SU-DHL-6 (cell line): Measurements from ENCODE around the gene CYBA.

Experiments
- H2AFZ ChIP-seq: fragments of 200-600 bp; sonication (generic); 2 replicates; pipeline ENCODE4 v1.6.1; 2014; ENCODE audit warnings: low read depth, mild to moderate bottlenecking, moderate library complexity, mixed read lengths, antibody characterized with exemption, low read length; ENCODE audit not compliant: severe bottlenecking
- H3F3A ChIP-seq: fragments of 200-600 bp; shearing (Covaris generic); 2 replicates; pipeline ENCODE4 v1.6.0; 2016; ENCODE audit warnings: antibody characterized with exemption, mild to moderate bottlenecking; ENCODE audit not compliant: insufficient read depth
- H3K27ac ChIP-seq: fragments of 200-600 bp; sonication (generic); 2 replicates; pipeline ENCODE4 v1.5.1; 2016; ENCODE audit warnings: low read depth, mild to moderate bottlenecking, low read length, moderate library complexity, mixed read lengths
- H3K27me3 ChIP-seq: fragments of 200-600 bp; sonication (generic), shearing (Covaris generic); 2 replicates; pipeline ENCODE4 v1.6.0; 2014; ENCODE audit warnings: mild to moderate bottlenecking, low read length
- H3K36me3 ChIP-seq: fragments of 200-600 bp; sonication (generic); 2 replicates; pipeline ENCODE4 v1.6.1; 2014; ENCODE audit warnings: mild to moderate bottlenecking, low read length, mixed read lengths
- H3K4me2 ChIP-seq: fragments of 300-600, 200-600 bp; shearing (Covaris generic), sonication (generic); 2 replicates; pipeline ENCODE4 v1.6.0; 2014; ENCODE audit warnings: low read length, low read depth, mild to moderate bottlenecking; ENCODE audit not compliant: poor library complexity, severe bottlenecking
- H3K4me3 ChIP-seq: fragments of 200-600 bp; sonication (generic); 2 replicates; pipeline ENCODE4 v1.5.1; 2014; ENCODE audit warnings: antibody characterized with exemption, low read length, mild to moderate bottlenecking, mixed read lengths; ENCODE audit not compliant: insufficient read depth, poor library complexity, severe bottlenecking
- H3K79me2 ChIP-seq: fragments of 200-600 bp; sonication (generic); 2 replicates; pipeline ENCODE4 v1.6.1; 2014; ENCODE audit warnings: mild to moderate bottlenecking, low read length, moderate library complexity; ENCODE audit not compliant: insufficient read depth
- H3K9ac ChIP-seq: fragments of 200-600 bp; sonication (generic); 2 replicates; pipeline ENCODE4 v1.7.0; 2014; ENCODE audit warnings: mild to moderate bottlenecking, low read length
- H3K9me2 ChIP-seq: fragments of 200-600 bp; sonication (generic); replicated peaks from 2 replicates; pipeline ENCODE4 v1.6.1; 2014; ENCODE audit warnings: low read length; ENCODE audit not compliant: insufficient read depth
- H3K9me3 ChIP-seq: fragments of 200-600 bp; sonication (generic); 2 replicates; pipeline ENCODE4 v1.6.1; 2014; ENCODE audit warnings: low read length, mixed read lengths; ENCODE audit not compliant: insufficient read depth
- H4K20me1 ChIP-seq: fragments of 200-600 bp; sonication (generic); 2 replicates; pipeline ENCODE4 v1.6.1; 2014; ENCODE audit warnings: low read depth, mild to moderate bottlenecking, antibody characterized with exemption, low read length, moderate library complexity, mixed read lengths
- EZH2phosphoT487 ChIP-seq: fragments of 200-600 bp; sonication (generic), shearing (Covaris generic); conservative IDR thresholded peaks from 2 replicates; pipeline ENCODE4 v1.6.1; 2018; ENCODE audit warnings: mild to moderate bottlenecking, antibody characterized with exemption, low read length, moderate library complexity, mixed read lengths
- TF ChIP-seq, protein P1 (sequence below): fragments of 200-600 bp; sonication (generic); IDR thresholded peaks from one replicate; pipeline ENCODE4 v1.5.1; 2017; ENCODE audit warnings: antibody characterized with exemption, mild to moderate bottlenecking, low read length, moderate library complexity; ENCODE audit not compliant: insufficient read depth, poor library complexity, severe bottlenecking

CYBA gene

DNA sequence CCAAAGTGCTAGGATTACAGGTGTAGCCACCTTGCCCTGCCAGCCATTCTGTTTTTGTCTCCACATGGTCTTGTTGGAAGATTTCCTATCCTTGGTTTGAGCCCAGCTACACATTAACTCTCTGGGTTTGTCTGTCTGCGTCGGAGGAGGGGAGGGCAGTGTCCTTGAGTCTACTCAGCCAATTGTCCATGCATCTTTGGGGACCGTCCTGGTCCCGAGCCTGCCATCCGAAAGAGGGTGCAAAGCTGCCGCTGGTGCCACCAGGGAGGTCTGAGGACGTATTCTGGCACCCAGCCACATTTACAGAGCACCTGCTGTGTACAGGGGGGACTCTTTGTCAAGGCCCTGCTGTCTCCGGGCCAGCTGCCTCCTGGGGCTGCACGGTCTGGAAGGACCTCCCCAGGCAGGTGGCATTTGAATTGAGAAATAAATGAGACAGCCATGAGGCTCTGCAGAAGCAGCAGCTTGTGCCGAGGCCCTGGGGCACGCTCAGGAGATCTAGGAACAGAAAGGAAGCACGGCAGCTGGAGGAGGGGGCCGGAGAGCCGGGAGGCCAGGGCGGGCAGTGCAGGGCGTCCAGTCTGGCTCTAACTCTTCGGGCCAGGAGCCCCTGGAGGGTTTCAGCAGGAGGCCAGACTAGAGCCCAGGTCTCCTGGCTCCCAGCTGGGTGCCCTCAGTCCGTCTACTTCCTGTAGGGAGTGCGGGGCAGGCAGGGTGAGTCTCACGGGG lies 1.5 kb downstream of the CYBA start:
- H2AFZ ChIP-seq, result no peak overlapping the region
- H3K9me3 ChIP-seq, result no peaks in the 10 kb centered on the region
- H3K9ac ChIP-seq, result peak overlapping the region; percentile 95
- H3K36me3 ChIP-seq, result no peaks in the 10 kb centered on the region
- peak overlapping the region; percentile 90 for H3K27ac ChIP-seq
- peak overlapping the region; percentile 86 for H3K4me2 ChIP-seq
- H3K4me3 ChIP-seq, result peak overlapping the region; percentile 80
- no peaks in the 10 kb centered on the region for H3K9me2 ChIP-seq
- peaks cover 26% of the 10 kb centered on the region for H3K79me2 ChIP-seq
- H4K20me1 ChIP-seq, result peaks cover 12% of the 10 kb centered on the region; the same call in 1 of the 2 replicates
- no peaks in the 10 kb centered on the region for H3K27me3 ChIP-seq
- H3F3A ChIP-seq, result no peaks in the 10 kb centered on the region
- no peak for TF ChIP-seq EZH2phosphoT487
- TF ChIP-seq, protein P1, sequence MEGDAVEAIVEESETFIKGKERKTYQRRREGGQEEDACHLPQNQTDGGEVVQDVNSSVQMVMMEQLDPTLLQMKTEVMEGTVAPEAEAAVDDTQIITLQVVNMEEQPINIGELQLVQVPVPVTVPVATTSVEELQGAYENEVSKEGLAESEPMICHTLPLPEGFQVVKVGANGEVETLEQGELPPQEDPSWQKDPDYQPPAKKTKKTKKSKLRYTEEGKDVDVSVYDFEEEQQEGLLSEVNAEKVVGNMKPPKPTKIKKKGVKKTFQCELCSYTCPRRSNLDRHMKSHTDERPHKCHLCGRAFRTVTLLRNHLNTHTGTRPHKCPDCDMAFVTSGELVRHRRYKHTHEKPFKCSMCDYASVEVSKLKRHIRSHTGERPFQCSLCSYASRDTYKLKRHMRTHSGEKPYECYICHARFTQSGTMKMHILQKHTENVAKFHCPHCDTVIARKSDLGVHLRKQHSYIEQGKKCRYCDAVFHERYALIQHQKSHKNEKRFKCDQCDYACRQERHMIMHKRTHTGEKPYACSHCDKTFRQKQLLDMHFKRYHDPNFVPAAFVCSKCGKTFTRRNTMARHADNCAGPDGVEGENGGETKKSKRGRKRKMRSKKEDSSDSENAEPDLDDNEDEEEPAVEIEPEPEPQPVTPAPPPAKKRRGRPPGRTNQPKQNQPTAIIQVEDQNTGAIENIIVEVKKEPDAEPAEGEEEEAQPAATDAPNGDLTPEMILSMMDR, result no peak

DNA sequence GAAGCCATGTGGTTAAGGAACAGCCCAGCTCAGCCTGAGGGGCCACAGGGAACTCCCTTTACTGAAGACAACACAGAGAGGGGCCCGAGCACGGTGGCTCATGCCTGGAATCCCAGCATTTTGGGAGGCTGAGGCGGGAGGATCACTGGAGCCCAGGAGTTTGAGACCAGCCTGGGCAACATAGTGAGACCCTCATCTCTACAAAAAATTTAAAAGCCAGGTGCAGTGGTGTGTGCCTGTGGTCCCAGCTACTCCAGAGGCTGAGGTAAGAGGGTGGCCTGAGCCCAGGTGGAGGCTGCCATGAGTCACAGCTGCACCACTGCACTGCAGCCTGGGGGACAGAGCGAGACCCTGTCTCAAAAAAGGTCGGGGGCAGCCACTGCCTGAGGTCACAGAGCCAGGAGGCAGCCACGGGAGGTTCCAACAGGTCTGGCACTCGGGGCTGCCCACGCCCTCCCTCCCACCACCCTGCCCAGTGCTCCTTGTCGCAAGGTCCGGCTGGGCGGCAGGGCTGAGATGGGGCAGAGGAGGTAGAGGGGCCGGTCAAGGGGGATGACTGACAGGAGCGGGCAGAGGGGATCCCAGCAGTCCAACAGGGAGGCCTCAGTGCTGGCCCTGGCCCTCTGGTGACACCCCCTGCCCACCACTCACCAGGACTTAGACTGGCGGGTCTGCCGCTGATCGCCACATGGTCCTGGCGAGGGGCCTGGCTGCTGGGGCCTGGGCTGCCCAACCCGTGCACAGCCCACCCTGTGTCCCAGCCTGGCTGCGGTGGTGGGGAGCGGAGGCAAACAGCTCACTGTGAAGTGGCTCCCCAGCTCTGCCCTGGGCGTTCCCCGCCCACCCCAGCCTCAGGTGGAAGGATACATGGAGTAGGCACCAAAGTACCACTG lies 3.4 kb downstream of the CYBA start:
- Histone ChIP-seq H3K4me2 (no peak overlapping the region), H3K9ac (no peak overlapping the region), H3K27me3 (no peaks in the 10 kb centered on the region), H3K4me3 (no peak overlapping the region), H3K79me2 (peaks cover 26% of the 10 kb centered on the region), H3K27ac (no peak overlapping the region), H3F3A (no peaks in the 10 kb centered on the region), H2AFZ (no peak overlapping the region), H3K9me3 (no peaks in the 10 kb centered on the region), H4K20me1 (peaks cover 12% of the 10 kb centered on the region; the same call in 1 of the 2 replicates), H3K36me3 (no peaks in the 10 kb centered on the region), H3K9me2 (no peaks in the 10 kb centered on the region)
- TF ChIP-seq, protein P1, result no peak
- TF ChIP-seq EZH2phosphoT487, result no peak

- Histone ChIP-seq H3K79me2 (peaks cover 26% of the 10 kb centered on the region), H3K4me3 (no peak overlapping the region), H3K9me3 (no peaks in the 10 kb centered on the region), H3F3A (no peaks in the 10 kb centered on the region), H3K9me2 (no peaks in the 10 kb centered on the region), H3K4me2 (no peak overlapping the region), H3K9ac (no peak overlapping the region), H3K36me3 (no peaks in the 10 kb centered on the region), H3K27me3 (no peaks in the 10 kb centered on the region), H4K20me1 (peaks cover 12% of the 10 kb centered on the region; the same call in 1 of the 2 replicates), H3K27ac (no peak overlapping the region), H2AFZ (no peak overlapping the region)
- TF ChIP-seq, protein P1, result no peak
- TF ChIP-seq EZH2phosphoT487, result no peak
Observed at GRCh38 chr16:88646345-88647034, 4.4 kb downstream of the CYBA start.
